ENCODE measurements around the gene SV2C.

The SV2C gene

DNA sequence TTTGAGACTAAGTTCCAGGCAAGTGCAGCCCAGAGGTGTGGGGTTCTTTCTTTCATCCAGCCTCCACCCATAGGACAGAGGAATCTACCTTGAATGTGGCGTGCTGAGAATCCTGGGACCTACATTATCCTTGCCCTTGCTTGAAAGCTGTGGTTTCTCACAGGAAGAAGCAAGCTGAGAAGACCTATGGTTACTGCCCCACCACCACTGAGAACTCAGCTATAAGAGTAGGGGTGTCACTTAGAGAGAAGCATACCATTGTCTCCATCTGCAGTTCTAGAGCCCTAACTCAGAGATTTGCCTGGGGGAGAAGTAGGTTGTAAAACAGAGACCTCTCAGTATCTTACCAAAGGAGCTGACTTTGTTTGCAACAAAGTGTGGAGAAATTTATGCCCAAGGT lies 72.4 kb downstream of the SV2C start:
- Histone ChIP-seq H3K4me1 (no peaks in the 10 kb centered on the region), H3K27me3 (ENCODE audit: control insufficient read depth, insufficient read depth, low read length) (no peaks in the 10 kb centered on the region), H3K4me3 (ENCODE audit: low read depth, low read length) (no peak overlapping the region), H3K79me2 (no peaks in the 10 kb centered on the region), H3K9me3 (ENCODE audit: control insufficient read depth, low read length) (no peaks in the 10 kb centered on the region), H3K27ac (no peak overlapping the region), H3K36me3 (ENCODE audit: control insufficient read depth, insufficient read depth, low read length) (no peaks in the 10 kb centered on the region), H2AFZ (no peak overlapping the region), H3K9ac (no peak overlapping the region), H3K4me2 (ENCODE audit: low read length) (no peak overlapping the region)
- TF ChIP-seq, protein P1, sequence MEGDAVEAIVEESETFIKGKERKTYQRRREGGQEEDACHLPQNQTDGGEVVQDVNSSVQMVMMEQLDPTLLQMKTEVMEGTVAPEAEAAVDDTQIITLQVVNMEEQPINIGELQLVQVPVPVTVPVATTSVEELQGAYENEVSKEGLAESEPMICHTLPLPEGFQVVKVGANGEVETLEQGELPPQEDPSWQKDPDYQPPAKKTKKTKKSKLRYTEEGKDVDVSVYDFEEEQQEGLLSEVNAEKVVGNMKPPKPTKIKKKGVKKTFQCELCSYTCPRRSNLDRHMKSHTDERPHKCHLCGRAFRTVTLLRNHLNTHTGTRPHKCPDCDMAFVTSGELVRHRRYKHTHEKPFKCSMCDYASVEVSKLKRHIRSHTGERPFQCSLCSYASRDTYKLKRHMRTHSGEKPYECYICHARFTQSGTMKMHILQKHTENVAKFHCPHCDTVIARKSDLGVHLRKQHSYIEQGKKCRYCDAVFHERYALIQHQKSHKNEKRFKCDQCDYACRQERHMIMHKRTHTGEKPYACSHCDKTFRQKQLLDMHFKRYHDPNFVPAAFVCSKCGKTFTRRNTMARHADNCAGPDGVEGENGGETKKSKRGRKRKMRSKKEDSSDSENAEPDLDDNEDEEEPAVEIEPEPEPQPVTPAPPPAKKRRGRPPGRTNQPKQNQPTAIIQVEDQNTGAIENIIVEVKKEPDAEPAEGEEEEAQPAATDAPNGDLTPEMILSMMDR (IDR thresholded peaks at IDR 0.05): no peak

DNA sequence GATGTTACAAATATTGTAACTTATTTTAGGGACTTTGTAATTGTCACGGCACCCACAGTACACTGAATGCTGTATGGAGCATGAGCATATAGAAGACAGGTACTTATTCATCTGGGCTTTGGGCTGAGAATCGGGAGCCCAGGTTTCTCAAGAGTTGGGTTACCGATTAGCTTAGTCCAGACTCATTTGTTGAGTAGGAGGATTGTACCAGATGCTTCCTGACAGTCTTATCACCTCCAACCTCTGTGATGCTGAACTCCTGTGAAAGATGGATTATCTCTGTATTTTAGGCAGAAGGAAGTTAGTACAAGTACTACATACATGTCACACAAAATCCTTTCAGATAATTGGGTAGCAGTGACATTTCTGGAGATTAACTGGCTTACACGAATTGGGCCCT lies 79.2 kb downstream of the SV2C start:
- H3K4me1 ChIP-seq: no peaks in the 10 kb centered on the region
- TF ChIP-seq, protein P1 (IDR thresholded peaks at IDR 0.05): no peak
- H2AFZ ChIP-seq: no peak overlapping the region
- no peak overlapping the region for H3K4me3 ChIP-seq (ENCODE audit: low read depth, low read length)
- no peak overlapping the region for H3K27ac ChIP-seq
- H3K79me2 ChIP-seq: no peaks in the 10 kb centered on the region
- no peaks in the 10 kb centered on the region for H3K9me3 ChIP-seq (ENCODE audit: control insufficient read depth, low read length)
- H3K36me3 ChIP-seq (ENCODE audit: control insufficient read depth, insufficient read depth, low read length): no peaks in the 10 kb centered on the region
- no peaks in the 10 kb centered on the region for H3K27me3 ChIP-seq (ENCODE audit: control insufficient read depth, insufficient read depth, low read length)
- H3K4me2 ChIP-seq (ENCODE audit: low read length): no peak overlapping the region
- no peak overlapping the region for H3K9ac ChIP-seq

DNA sequence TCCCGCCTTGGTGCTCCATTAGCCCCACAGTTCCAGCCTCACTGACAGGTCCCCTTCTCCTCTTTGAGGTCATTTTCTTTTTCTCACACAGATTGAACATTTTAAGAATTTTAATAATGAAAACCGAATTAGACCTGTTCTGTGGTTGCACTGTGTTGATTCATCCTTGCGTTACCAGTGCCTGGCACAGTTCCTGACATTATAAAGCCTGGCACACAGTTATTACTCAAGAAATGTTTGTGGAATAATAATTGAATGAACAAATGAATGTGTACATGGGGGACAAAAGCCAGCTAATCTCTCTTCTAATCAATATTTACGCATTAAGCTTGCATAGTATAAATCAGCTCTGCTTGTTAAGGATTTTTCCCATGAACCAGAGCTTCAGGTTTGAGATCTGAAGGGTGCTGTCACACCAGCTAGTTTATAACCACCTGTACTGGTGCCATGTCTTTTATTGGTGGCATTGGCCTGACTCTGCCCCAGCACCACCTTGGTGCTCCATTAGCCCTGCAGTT lies 80.0 kb downstream of the SV2C start:
- H3K9ac ChIP-seq: no peak overlapping the region
- H3K4me2 ChIP-seq (ENCODE audit: low read length): no peak overlapping the region
- no peaks in the 10 kb centered on the region for H3K79me2 ChIP-seq
- H3K9me3 ChIP-seq (ENCODE audit: control insufficient read depth, low read length): no peaks in the 10 kb centered on the region
- TF ChIP-seq, protein P1 (IDR thresholded peaks at IDR 0.05): no peak
- no peaks in the 10 kb centered on the region for H3K36me3 ChIP-seq (ENCODE audit: control insufficient read depth, insufficient read depth, low read length)
- no peaks in the 10 kb centered on the region for H3K27me3 ChIP-seq (ENCODE audit: control insufficient read depth, insufficient read depth, low read length)
- no peak overlapping the region for H2AFZ ChIP-seq
- H3K4me1 ChIP-seq: no peaks in the 10 kb centered on the region
- H3K27ac ChIP-seq: no peak overlapping the region
- H3K4me3 ChIP-seq (ENCODE audit: low read depth, low read length): no peak overlapping the region

DNA sequence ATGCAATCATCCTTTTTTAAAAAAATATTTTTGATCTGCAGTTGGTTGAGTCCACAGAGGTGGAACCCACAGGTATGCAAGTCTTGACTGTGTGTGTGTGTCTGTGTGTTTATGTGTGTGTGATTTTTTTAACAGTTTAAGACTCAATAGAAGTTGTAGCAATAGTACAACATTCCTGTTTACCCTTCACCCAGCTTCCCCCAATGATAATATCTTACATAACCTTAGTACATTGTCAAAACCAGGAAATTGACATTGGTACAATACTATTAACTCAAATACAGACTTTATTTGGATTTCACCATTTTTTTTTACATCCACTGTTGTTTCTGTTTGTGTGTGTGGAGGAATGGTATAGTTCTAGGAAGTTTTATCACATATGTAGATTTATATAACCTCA lies 81.8 kb downstream of the SV2C start:
- Histone ChIP-seq H2AFZ (no peak overlapping the region), H3K4me2 (ENCODE audit: low read length) (no peak overlapping the region), H3K9me3 (ENCODE audit: control insufficient read depth, low read length) (no peaks in the 10 kb centered on the region), H3K36me3 (ENCODE audit: control insufficient read depth, insufficient read depth, low read length) (no peaks in the 10 kb centered on the region), H3K4me3 (ENCODE audit: low read depth, low read length) (no peak overlapping the region), H3K27me3 (ENCODE audit: control insufficient read depth, insufficient read depth, low read length) (no peaks in the 10 kb centered on the region), H3K27ac (no peak overlapping the region), H3K9ac (no peak overlapping the region), H3K4me1 (no peaks in the 10 kb centered on the region), H3K79me2 (no peaks in the 10 kb centered on the region)
- TF ChIP-seq, protein P1 (IDR thresholded peaks at IDR 0.05): no peak

DNA sequence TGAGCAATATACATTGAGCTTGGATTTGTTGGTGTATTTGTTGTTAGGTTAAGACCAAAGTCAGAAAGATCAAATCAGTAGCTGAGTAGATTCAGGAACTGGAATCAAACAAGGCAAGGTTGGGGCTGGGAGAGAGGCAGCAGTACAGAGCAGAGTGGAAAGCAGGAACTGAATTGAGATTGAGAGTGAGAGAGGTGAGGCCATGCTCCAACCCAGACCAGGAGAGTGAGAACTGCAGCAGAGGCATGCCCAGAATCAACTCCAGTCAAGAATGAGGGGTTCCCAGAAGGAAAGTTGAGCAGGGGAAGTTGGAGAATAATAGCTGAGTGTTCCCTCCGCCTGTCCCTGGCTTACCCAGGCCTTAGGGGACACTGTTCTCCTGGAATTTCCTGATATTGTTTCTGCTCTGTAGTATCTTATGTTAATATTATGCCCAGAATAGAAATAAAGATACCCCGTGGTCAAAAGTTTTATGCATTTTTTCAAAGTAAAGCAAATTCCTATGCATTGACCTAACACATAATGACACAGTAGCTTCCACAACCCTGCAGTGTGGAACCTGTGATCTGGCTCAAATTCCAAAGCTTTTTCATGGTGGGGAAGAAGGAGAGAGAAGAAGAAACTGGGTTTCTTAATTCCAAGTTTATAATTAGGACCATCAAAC lies 82.7 kb downstream of the SV2C start:
- Histone ChIP-seq H3K9me3 (ENCODE audit: control insufficient read depth, low read length) (no peaks in the 10 kb centered on the region), H3K79me2 (no peaks in the 10 kb centered on the region), H3K4me2 (ENCODE audit: low read length) (no peak overlapping the region), H2AFZ (no peak overlapping the region), H3K4me3 (ENCODE audit: low read depth, low read length) (no peak overlapping the region), H3K4me1 (no peaks in the 10 kb centered on the region), H3K36me3 (ENCODE audit: control insufficient read depth, insufficient read depth, low read length) (no peaks in the 10 kb centered on the region), H3K9ac (no peak overlapping the region), H3K27me3 (ENCODE audit: control insufficient read depth, insufficient read depth, low read length) (no peaks in the 10 kb centered on the region), H3K27ac (no peak overlapping the region)
- TF ChIP-seq, protein P1 (IDR thresholded peaks at IDR 0.05): no peak
